Mesenteric fat pad (tissue), 1 donor: ENCODE measurements around the gene THEM5. TPM values are rescaled to one million over a fixed set of nuclear protein-coding genes. Genes with fewer than 3 reads are reported as not detected.
"Not testable (repeated sequence)": the region's sequence is repeated elsewhere in the genome, so short reads cannot be mapped to it uniquely, and the experiment has no call there.

ENCODE experiments used
- DNase-seq: peaks from one replicate; pipeline ENCODE4 v3.0.0-alpha.2; 2020; ENCODE audit warnings: low spot score
- long read RNA-seq: library from polyadenylated mRNA; unstranded; transcript quantifications from one replicate; pipeline ENCODE4 v2.0.0, GENCODE V29; 2020
- total RNA-seq: library from RNA; stranded (reverse); fragmentation: NEBNext Ultra II Directional; extraction: Animal tissue kit (Norgen Biotek cat#: 25700); gene quantifications from one replicate; pipeline ENCODE4 v1.2.1, GENCODE V29; 2021
- donor health status: DM: yes; HTN: yes; CAD: no.

The THEM5 gene, protein sequence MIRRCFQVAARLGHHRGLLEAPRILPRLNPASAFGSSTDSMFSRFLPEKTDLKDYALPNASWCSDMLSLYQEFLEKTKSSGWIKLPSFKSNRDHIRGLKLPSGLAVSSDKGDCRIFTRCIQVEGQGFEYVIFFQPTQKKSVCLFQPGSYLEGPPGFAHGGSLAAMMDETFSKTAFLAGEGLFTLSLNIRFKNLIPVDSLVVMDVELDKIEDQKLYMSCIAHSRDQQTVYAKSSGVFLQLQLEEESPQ
- not detected for total RNA-seq
- long read RNA-seq, result 0 reads

DNA sequence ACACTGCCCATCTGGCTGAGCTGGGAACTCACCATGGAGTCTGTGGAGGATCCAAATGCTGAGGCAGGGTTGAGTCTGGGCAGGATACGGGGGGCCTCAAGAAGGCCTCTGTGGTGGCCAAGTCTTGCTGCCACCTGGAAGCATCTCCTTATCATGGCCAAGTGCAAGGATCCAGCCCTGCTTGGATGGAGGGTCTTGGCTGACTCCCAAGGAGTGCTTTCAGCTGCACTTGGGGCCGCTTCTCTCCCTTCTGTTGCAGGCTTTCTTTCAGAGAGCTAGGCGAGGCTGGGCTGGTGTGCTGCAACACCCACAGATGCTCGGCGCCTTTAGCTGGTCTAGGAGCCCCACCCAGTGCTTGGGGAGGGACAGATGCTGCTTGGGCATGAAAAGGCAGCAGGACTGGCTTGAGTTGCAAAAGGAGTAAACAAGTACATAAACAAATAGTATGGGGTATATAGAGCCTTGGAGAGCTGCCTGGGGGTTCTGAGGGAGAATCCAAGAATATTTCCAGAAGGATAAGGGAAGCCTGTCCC is at the start of gene THEM5:
THEM5 (minus strand) TSS at position 302 of the 533 bp plus-strand sequence; CDS start at position 155, 147 bp downstream.
- DNase-seq, result peak; percentile 64

DNA sequence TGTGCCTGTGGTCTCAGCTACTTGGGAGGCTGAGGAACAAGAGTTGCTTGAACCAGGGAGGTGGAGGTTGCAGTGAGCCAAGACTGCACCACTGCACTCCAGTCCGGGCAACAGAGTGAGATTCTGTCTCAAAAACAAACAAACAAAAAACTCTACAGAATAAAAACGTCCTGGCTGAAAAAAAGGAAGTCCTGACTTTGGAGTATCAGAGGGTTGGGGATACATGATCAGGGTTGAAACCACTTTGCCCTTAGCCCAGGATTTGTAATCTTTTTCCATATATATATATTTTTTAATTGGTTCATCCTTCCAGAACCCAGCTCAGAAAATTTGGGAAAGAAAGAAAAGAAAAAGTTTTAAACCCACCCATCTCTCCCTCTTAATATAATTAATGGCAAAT is 49.3 kb upstream of the THEM5 start:
- DNase-seq, result no peak

DNA sequence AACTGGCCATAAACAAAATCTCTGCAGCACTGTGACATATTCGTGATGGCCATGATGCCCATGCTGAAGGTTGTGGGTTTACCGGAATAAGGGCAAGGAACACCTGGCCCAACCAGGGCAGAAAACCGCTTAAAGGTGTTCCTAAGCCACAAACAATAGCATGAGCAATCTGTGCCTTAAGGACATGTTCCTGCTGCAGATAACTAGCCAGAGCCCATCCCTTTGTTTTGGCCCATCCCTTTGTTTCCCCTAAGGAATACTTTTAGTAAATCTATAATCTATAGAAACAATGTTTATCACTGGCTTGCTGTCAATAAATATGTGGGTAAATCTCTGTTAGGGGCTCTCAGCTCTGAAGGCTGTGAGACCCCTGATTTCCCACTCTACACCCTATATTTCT is 47.3 kb upstream of the THEM5 start:
- DNase-seq, result not testable (repeated sequence)

DNA sequence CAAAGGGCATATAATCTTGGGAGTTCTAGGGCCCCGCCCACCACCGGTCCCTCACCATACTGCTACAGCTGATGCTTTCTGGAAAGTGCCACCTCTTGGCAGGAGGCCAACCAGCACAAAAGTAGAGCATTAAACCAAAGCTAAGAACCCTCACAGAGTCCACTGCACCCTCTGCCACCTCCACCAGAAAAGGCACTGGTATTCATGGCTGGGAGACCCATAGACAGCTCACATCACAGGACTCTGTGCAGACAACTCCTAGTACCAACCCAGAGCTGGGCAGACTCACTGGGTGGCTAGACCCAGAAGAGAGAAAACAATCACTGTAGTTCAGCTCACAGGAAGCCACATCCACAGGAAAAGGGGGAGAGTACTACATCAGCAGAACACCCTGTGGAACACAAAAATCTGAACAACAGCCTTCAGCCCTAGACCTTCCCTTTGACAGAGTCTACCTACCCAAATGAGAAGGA is 45.0 kb upstream of the THEM5 start:
- DNase-seq, result no peak

DNA sequence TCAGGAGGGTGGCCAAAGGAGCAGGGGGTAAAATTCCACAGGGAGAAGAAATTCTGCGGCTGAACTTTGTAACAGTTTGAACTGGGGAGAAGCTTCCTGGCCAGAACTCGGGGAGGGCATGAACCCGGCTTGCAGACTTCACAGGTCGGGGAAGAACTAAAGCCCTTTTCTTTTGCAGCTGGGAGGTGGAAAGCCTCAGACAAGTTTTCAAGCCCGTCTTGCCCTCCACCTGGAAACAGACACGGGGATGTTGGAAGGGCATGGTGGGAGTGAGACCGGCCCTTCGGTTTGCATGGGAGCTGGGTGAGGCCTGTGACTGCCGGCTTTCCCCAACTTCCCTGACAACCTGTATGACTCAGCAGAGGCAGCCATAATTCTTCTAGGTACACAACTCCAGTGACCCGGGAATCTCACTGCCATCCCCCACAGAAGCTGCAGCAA is 44.5 kb upstream of the THEM5 start:
- DNase-seq, result no peak

DNA sequence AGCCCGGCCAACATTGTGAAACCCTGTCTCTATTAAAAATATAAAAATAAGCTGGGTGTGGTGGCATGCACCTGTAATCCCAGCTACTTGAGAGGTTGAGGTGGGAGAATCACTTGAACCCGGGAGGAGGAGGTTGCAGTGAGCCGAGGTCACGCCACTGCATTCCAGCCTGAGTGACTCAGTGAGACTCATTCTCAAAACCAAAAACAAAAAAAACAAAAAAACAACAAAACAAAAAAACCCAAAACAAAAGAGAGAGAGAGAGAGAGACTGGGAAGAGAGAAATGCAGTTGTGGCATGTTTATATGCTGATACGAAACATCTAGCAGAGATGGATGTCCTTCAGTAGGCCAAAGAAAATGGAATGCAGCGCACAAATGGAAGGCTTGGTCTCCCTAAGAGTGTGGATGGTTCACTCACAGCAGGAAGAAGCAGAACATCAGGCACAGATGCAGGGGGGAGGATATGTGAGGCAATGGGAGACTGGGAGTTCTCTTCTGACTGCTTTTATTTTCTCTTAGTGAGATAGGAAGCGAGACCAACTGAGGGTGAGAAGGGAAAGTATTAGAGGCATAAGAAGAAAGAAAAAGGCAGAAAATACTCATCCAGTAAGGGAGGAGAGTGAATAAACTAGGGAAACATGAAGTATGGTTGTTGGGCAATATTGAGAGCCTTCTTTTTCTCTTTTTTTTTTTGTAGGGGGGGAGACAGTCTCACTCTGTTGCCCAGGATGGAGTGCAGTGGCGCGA is 39.8 kb upstream of the THEM5 start:
- no peak for DNase-seq

DNA sequence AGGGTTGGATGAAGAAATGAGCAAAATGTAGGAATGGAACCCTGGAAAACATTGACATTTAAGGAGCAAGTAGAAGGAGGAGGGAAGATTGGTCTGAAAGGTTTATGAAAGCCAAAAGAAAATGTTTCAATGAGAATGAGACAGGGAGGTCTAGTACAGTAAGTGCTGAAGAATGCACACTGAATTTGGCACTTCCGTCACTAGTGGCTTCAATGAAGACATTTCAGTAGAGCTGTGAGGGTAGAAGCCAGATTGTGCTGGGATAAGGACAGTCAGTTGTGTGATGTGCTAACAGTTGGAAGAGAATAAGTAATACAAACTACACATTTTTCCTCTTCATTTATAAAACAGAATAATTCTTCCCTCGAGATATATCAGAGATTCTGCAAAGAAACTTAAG is 38.7 kb upstream of the THEM5 start:
- DNase-seq, result no peak

DNA sequence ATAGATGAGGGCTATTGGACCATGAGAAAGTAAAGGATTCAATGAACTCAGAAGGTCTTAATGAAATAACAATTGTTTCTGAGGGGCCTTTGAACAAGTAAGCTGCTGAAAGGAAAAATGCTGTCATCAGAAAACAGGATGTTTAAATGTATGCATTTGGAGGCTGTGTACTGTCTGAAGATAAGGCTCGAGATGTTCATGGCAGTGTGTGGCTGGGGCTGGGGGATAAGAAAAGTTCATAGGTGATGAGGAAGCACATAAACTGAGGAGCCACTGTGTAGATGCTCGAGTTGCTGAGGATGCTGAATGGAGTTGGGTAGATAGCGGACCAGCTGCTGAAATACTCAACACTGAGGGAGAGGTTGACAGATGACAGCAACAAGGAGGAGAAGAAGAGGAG is 38.0 kb upstream of the THEM5 start:
- no peak for DNase-seq

DNA sequence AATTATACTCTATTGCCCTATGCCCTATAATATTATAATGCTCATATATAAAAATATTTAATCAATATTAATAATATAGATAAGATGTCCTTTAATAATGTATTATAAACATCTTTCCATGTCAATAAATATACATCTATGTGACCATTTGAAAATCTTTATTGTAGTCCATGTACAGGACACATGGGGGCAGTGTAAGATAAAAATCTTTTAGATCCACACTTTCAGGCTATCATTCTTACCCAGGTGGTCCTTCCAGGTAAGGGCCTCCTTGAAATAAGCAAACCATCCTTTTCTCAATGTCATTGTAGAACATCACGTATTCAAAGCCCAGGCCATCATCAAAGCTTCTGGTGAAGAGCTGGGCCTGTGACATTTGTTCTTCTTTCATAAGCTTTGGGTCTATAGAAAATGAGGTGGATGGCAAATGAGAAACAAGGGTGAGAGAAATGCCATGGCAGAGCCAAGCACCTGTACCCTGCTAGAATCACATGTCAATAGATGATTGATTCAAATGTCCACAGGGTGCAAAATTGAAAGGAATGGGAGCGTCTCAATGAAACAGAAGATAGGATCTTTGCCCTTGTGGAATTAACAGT is 35.6 kb upstream of the THEM5 start:
- no peak for DNase-seq

DNA sequence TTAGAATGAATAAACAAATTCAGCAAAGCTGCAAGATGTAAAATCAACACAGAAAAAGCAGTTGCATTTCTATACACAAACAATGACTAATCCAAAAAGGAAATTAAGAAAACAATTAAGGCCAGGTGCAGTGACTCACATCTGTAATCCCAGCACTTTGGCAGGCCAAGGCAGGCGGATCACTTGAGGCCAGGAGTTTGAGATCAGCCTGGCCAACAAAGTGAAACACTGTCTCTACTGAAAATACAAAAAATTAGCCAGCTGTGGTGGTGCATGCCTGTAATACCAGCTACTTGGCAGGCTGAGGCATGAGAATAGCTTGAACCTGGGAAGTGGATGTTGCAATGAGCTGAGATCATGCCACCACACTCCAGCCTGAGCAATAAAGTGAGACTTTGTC is 33.5 kb upstream of the THEM5 start:
- DNase-seq, result no peak

DNA sequence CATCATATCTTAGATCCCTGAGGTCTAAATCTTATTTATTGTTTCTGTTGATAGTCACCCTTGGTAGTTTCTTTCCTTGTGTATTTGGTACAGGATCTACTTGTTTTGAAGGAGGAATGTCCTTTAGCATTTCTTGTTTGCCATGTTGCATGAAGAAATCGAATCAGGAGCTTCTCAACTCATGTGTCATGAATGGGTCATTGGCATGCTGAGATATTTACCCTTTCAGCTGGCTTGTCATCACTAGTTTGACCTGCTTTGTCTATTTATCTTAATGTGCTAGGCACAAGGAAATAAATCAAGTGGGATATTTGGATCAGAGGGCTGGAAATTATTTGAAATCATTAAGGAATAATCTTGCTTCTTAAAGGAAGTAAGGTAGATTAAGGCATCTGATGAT is 32.0 kb upstream of the THEM5 start:
- no peak for DNase-seq

DNA sequence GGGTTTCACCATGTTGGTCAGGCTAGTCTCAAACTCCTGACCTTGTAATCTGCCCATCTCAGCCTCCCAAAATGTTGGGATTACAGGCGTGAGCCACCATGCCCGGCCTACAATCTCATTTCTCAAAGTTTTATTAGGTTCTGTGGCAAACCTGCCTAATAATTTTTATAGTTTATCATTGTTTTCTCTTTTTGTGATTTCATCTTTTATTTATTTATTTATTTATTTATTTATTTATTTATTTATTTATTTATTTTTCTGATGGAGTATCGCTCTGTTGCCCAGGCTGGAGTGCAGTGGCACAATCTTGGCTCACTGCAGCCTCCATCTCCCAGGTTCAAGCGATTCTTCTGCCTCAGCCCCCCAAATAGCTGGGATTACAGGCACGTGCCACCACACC is 31.4 kb upstream of the THEM5 start:
- not testable (repeated sequence) for DNase-seq

DNA sequence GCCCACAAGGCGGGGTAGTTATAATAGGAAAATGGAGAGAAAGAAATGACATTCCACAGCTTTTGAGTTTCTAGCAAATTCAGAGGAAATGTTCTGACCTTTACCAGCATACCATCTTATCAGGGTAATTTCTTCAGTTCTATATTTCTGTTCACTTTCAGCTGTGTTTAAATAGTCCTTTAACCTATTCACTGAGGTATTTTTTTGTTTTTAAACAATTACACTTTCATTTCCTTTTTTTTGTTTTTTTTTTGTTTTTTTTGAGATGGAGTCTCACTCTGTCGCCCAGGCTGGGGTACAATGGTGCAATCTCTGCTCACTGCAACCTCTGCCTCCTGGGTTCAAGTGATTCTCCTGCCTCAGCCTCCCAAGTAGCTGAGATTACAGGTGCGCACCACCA is 30.9 kb upstream of the THEM5 start:
- DNase-seq, result not testable (repeated sequence)

DNA sequence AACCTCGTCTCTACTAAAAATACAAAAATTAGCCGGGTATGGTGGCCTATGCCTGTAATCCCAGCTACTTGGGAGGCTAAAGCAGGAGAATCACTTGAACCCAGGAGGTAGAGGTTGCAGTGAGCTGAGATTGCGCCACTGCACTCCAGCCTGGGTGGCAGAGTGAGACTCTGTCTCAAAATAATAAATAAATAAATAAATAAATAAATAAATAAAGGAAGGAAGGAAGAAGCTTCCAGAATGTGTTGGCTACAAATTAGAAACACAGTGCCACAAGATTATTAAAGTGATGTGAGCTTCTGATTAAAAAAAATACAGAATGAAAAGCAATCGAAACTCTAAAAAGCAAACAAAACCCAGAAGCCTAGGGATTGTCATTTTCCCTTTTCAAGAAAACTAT is 30.4 kb upstream of the THEM5 start:
- DNase-seq, result not testable (repeated sequence)

DNA sequence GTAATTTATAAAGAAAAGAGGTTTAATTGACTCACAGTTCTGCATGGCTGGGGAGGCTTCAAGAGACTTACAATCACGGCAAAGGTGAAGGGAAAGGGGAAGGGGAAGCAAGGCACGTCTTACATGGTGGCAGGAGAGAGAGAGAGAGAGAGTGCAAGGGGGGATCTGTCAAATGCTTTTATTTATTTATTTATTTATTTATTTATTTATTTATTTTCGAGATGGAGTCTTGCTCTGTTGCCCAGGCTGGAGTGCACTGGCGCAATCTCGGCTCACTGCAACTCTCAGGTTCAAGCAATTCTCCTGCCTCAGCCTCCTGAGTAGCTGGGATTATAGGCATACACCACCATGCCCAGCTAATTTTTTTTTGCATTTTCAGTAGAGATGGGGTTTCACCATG is 29.4 kb upstream of the THEM5 start:
- not testable (repeated sequence) for DNase-seq

DNA sequence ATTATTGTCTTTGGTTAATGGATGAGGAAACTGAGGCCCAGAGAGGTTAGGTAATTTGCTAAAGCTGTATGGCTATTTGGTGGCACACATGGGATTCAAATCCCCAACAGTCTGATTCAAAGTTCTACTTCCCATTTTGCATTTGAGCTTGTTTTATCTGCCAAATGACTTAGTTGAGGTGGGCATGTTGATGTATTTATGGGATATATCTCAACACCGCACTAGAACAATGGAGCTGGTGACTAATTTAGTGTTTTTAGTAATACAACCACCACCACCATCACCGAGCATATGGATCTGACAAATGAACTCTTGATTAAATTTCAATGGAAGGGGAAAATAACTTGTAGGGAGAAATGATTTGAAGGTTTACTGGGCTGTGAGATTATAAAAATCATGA is 29.0 kb upstream of the THEM5 start:
- DNase-seq, result no peak

DNA sequence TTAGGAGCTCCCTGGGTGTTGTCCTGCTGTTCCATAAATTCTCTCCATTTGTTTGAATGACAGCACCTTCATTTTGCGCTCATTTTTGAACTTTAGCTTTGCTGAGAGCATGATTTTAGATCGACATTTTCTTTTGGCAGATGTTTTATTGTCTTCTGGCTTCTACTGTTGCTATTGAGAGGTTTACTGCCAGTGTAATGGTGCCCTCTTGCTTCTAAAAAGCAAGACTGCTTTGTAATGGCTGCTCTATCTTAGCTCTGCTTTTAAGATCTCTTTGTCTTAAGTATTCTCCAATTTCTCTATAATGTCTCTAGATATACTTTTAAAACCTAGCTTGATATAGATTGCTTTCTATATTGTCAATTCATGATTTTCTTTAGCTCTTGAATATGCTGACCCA is 28.0 kb upstream of the THEM5 start:
- no peak for DNase-seq

DNA sequence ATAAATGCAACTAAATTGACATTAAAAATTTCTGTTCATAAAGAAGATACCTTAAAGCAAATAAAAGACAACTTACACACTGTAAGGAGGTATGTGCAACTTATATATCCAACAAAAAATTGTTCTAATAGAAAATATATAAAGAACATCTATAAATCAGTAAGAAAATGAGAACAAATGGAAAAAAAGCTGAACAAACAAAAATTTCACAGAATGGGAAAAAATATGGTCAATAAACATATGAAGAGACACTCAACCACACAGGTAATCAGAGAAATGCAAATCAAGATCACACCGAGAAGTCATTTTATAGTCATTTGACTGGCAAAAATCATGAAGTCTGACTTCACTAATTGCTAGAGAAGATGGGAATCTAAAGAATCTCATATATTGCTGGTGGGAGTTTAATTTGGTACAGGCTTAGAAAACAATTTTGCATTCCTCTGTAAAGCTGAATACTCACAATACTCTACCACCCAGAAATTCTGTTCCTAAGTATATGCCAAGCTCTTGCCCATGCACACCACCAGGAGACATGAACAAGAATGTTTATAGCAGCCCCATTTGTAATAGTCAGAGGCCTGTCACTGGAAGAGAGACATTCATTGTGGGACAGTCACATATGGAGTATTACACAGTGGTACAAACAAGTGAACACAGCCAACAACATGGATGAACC is 22.0 kb upstream of the THEM5 start:
- no peak for DNase-seq

DNA sequence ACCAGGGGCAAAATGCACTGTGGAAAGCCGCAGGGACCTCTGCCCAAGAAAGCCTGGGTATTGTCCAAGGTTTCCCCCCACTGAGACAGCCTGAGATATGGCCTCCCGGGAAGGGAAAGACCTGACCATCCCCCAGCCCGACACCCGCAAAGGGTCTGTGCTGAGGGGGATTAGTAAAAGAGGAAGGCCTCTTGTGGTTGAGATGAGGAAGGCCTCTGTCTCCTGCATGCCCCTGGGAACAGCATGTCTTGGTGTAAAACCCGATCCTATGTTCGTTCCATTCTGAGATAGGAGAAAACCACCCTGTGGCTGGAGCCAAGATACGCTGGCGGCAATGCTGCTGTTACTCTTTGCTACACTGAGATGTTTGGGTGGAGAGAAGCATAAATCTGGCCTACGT is 19.3 kb upstream of the THEM5 start:
- not testable (repeated sequence) for DNase-seq

DNA sequence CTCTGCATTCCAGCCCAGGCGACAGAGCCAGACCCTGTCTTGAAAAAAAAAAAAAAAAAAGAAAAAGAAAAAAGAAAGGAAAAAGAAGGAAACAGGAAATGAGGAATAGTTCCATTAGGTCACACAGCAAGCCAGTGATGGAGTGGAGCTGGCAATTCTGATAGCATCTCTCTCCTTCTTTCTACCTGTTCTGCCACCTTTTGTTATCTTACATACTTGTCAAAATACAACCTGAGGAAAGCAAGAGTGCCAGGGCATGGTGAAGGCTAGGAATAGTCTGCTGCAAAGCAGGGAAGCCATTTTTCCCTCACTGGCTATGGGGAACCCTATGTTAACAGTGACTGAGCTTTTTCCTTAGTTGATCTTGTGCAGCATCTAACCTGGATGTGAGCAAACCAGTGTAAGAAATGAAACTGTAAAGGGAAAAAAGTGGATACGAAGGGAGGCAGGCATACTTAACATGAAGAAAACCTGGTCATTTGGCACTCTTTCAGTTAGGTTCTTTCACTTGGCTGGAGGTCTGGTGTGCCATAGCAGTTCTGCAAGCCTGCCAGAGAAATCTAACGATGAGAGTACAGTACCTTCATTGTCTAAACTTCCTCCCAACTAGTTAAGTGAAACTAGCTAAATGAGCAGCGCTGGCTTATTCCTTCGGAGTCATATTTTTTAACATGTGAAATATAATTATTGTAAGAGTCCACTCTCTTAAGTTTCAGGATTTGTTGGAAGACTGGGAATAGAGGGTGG is 17.9 kb upstream of the THEM5 start:
- DNase-seq, result no peak

DNA sequence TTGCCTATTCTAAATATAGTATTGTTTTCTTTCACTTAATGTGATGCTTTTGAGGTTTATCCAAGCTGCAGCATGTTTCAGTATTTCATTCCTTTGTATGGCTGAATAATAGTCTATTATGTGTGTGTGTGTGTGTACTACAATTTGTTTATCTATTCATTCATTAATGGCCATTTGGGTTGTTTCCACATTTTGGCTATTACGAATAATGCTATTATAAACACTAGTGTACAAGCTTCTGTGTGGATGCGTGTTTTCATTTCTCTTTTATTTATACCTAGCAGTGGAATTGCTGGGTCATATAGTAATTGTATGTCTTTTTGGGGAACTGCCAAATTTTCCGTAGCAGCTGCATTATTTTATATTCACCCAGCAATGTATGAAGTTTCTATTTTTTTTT is 15.0 kb upstream of the THEM5 start:
- DNase-seq, result no peak
